ENCODE results near the gene ANKMY1. TPM values are rescaled to one million over a fixed set of nuclear protein-coding genes. Genes with fewer than 3 reads are reported as not detected.

Gene ANKMY1
- total and polyA plus RNA-seq, 2 of the 13 experiments (the other 11 are each of a cell fraction or from before 2014, with no cell fraction given) = 11.7 to 18.8 TPM

- TF ChIP-seq, protein P1, sequence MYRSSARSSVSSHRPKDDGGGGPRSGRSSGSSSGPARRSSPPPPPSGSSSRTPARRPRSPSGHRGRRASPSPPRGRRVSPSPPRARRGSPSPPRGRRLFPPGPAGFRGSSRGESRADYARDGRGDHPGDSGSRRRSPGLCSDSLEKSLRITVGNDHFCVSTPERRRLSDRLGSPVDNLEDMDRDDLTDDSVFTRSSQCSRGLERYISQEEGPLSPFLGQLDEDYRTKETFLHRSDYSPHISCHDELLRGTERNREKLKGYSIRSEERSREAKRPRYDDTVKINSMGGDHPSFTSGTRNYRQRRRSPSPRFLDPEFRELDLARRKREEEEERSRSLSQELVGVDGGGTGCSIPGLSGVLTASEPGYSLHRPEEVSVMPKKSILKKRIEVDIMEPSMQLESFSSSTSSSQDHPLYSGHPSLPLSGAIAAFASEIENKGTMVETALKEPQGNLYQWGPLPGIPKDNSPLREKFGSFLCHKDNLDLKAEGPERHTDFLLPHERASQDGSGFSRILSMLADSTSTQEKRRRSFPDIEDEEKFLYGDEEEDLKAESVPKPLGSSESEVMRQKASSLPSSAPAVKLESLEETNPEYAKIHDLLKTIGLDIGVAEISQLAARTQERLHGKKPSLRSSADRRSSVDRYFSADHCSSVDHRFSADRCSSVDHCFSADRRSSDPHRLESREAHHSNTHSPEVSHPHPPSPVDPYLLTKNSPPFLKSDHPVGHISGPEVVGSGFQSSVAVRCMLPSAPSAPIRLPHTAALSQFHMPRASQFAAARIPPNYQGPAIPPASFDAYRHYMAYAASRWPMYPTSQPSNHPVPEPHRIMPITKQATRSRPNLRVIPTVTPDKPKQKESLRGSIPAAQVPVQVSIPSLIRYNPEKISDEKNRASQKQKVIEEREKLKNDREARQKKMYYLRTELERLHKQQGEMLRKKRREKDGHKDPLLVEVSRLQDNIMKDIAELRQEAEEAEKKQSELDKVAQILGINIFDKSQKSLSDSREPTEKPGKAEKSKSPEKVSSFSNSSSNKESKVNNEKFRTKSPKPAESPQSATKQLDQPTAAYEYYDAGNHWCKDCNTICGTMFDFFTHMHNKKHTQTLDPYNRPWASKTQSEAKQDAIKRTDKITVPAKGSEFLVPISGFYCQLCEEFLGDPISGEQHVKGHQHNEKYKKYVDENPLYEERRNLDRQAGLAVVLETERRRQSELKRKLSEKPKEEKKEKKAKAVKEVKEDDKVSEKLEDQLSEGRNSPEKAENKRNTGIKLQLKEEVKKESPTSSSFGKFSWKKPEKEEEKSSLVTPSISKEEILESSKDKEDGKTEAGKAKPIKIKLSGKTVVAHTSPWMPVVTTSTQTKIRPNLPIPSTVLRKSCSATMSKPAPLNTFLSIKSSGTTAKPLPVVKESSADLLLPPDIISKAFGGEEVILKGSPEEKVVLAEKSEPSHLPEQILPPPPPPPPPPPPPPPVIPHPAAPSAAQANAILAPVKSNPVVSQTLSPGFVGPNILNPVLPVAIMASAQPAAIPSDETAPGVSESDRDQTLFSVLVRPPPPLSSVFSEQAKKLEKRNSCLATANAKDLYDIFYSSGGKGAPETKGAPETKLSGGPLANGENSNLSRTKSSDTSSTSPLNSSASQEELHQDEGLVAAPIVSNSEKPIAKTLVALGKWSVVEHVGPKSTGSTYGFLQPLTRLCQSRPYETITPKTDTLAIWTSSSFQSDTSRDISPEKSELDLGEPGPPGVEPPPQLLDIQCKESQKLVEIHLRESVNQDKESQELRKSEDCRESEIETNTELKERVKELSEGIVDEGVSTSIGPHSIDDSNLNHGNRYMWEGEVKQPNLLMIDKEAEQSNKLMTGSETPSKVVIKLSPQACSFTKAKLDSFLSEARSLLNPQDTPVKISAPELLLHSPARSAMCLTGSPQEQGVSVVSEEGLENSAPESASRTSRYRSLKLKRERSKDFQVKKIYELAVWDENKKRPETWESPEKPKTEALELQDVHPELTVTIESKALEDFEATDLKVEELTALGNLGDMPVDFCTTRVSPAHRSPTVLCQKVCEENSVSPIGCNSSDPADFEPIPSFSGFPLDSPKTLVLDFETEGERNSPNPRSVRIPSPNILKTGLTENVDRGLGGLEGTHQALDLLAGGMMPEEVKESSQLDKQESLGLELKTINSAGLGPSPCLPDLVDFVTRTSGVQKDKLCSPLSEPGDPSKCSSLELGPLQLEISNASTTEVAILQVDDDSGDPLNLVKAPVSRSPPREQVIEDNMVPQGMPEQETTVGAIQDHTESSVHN (CRISPR knock-in tag; IDR thresholded peaks at IDR 0.05) = no peak
- TF ChIP-seq ZNF709 (CRISPR knock-in tag; IDR thresholded peaks at IDR 0.05) (peak; percentile 92), CBFB (CRISPR knock-in tag; IDR thresholded peaks at IDR 0.05) (peak; percentile 94), NRL (CRISPR knock-in tag; IDR thresholded peaks at IDR 0.05; ENCODE audit: borderline replicate concordance) (peak; percentile 16; the same call in 1 of the 2 replicates), ZNF629 (CRISPR knock-in tag; conservative IDR thresholded peaks at IDR 0.05) (no peak), ZNF563 (CRISPR knock-in tag; IDR thresholded peaks at IDR 0.05) (peak; percentile 89), TMF1 (CRISPR knock-in tag; IDR thresholded peaks at IDR 0.05; ENCODE audit: low read depth) (no peak), AHDC1 (CRISPR knock-in tag; IDR thresholded peaks at IDR 0.05; ENCODE audit: borderline replicate concordance) (no peak; the same call in 1 of the 2 replicates), ZNF672 (CRISPR knock-in tag; IDR thresholded peaks at IDR 0.05) (no peak), ZBTB21 (CRISPR knock-in tag; IDR thresholded peaks at IDR 0.05) (no peak; the same call in 1 of the 2 replicates), ZNF530 (CRISPR knock-in tag; IDR thresholded peaks at IDR 0.05; ENCODE audit: low read depth) (no peak), THAP11 (CRISPR knock-in tag; IDR thresholded peaks at IDR 0.05) (peak; percentile 99), SP2 (CRISPR knock-in tag; IDR thresholded peaks at IDR 0.05) (peak; percentile 68), RFX1 (IDR thresholded peaks at IDR 0.05) (peak; percentile 19; the same call in 1 of the 2 replicates), RXRB (CRISPR knock-in tag; IDR thresholded peaks at IDR 0.05; ENCODE audit: borderline replicate concordance) (peak; percentile 38; the same call in 1 of the 2 replicates), GABPB1 (CRISPR knock-in tag; IDR thresholded peaks at IDR 0.05) (peak; percentile 99), IKZF1 (IDR thresholded peaks at IDR 0.05) (no peak)
These were observed 28.6 kb upstream of the ANKMY1 start, which contains the start of gene CAPN10 (continued) for GRCh38 chr2:240586198-240586918.

Data from HepG2 (cell line).